HG03378 (cell line): ENCODE results near the gene APP.
"Not testable (repeated sequence)": the region's sequence is repeated elsewhere in the genome, so short reads cannot be mapped to it uniquely, and the experiment has no call there.

Experiments
- ATAC-seq: cut with Tn5 transposase; IDR thresholded peaks from one replicate; pipeline ENCODE4 v1.9.1; 2021; ENCODE audit warnings: mild to moderate bottlenecking, moderate library complexity; ENCODE audit not compliant: unreplicated experiment

The APP gene

GRCh38 chr21:26165331-26165730 lies 5.2 kb downstream of the APP start:
- no peak for ATAC-seq

GRCh38 chr21:26164311-26164710 lies 6.3 kb downstream of the APP start:
- ATAC-seq = no peak

DNA sequence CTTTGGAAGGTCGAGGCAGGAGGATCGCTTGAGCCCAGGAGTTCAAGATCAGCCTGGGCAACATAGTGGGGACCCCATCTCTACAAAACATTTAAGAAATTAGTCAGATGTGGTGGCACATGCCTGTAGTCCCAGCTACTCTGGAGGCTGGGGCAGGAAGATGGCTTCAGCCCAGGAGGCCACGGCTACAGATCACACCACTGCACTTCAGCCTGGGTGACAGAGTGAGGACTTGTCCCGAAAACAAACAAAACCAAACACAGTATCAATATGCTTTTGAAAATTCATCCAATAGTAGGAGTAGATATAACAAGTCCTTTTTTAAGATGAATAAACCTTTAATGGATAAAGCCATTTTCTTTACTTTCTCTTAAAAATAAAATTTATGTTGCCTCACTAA lies 8.5 kb downstream of the APP start:
- no peak for ATAC-seq

GRCh38 chr21:26159869-26160268 lies 10.7 kb downstream of the APP start:
- no peak for ATAC-seq

DNA sequence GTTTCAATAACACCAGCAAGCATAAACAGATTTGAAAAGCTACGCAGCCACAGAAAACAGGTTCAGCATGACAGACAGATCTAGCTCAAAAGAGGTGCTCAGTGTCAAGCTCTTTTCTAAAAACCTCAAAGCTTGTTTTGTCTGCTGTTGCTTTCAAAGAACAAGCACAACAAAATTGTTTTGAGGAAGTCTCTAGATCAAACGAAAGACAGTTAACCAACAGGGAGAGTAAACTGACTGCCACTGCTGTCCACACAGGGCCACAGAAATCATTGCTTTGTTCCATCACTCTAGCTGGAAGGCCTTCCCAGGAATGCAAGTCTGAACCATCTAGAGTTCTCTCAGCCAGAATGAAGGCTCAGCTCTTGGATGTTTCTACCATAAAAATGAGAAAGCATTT lies 12.8 kb downstream of the APP start:
- ATAC-seq = no peak

- ATAC-seq = no peak
Measured at GRCh38 chr21:26154753-26155152, 15.8 kb downstream of the APP start.

- no peak for ATAC-seq
Measured at GRCh38 chr21:26153758-26154157, 16.8 kb downstream of the APP start.

DNA sequence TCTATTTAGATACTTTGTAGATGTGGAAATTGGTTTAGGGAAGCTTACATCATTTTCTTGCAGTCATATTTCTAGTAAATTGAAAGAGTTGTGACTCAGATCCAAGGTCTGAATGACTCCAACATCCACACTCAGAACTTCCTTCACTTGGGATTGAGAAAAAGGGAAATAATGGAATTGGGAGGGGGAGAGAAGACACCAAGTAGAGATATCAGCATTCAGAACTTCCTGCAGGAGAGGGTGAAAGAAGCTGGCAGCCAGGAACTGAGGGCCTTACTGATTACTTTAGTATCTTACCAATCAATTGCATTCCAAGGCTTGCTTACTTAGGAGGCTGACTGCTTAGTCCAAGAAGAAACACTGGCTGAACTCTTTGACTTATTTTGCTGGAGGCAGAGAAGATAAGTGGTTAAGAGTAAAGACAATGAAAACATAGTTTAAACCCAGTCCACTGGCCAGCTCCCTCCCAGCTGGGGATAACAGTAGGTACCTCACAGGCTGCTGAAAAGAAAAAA lies 21.7 kb downstream of the APP start:
- ATAC-seq = no peak

GRCh38 chr21:26148071-26148839 lies 22.3 kb downstream of the APP start:
- no peak for ATAC-seq

- ATAC-seq = no peak
Measured at GRCh38 chr21:26147535-26147934, 23.0 kb downstream of the APP start.

GRCh38 chr21:26146681-26147080 lies 23.9 kb downstream of the APP start:
- no peak for ATAC-seq

GRCh38 chr21:26144031-26144430 lies 26.5 kb downstream of the APP start:
- no peak for ATAC-seq

GRCh38 chr21:26142363-26142762 lies 28.2 kb downstream of the APP start:
- ATAC-seq = no peak

DNA sequence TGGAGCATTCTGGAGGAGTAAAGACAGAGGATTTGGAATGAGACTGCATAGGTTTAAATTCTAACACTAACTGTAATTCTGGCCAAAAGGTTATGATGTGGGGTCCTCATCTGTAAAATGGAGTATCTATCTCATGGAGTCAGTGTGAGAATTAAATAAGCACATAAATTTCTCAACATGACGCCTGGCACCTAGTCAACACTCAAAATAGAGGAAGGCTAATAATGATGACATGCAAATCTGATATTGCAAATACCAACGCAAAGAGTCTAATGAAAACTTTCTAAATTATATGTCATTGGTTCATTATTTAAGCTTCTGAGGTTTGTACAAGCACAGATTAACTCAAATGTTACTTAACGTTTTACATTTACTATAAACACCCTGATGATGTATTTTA lies 29.6 kb downstream of the APP start:
- no peak for ATAC-seq

DNA sequence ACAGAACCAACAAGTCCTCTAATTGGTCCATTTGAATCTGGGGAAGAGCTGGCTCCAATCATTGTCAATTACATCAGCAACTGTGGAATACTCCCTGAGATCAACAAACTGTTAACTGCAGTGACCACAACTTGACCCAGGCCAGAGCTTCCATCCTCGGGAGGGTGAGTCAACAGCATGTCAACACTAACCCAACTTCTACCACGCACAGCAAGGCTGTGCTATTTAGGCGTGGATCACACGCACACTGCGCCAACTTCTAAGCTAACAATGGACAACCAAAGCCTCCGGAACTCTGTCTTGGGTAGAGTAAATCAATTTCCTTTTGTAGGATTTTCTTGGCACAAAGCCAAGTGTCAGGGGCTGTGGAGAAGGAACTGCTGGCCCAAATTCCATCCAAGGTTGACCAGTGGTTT lies 30.4 kb downstream of the APP start:
- ATAC-seq = no peak

DNA sequence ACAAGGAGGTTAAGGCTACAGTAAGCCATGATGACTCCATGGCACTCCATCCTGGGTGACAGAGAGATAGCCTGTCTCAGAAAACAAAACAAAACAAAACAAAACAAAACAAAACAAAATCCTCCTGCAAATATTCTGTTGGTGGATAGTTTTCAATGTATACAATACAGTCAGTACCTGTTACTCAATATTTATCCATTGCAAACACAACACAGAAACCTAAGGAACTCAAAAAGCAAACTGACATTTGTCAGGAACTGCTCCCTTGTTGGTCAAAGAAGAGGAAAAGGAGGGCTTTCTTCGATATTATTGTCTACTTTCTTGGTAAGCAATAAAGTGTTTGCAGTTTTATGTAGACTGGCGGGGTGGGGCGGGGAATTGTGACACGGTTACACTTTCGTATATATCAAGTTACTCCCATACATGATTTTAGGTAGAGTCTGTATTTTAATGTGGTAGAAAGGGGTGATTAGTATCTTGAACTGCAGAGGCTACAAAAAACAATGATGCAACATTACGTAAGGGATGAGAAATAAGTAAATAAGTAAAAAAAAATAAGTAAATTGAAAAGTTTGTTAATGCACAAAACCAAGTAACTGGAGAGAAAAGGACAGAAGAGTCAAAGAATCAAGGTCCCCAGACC lies 31.8 kb downstream of the APP start:
- ATAC-seq = no peak

GRCh38 chr21:26137379-26138060 lies 33.0 kb downstream of the APP start:
- no peak for ATAC-seq

DNA sequence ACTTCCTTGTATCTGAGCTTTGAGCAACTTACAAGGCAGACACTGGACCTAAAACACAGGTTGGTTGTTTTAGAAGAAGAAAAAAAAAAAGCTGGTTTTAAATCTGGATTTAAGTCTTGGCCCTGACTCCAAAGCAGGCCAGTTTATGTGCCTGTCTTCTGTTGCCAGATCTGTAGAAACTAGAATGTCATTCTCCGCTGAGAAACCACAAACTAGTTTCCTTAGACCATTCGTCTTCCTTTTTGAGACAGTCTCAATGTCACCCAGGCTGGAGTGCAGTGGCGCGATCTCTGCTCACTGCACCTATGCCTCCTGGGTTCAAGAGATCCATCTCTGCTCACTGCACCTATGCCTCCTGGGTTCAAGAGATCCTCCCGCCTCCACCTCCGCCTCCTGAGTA lies 33.9 kb downstream of the APP start:
- ATAC-seq = peak; percentile 98

- ATAC-seq = no peak
Measured at GRCh38 chr21:26135520-26135919, 35.0 kb downstream of the APP start.

DNA sequence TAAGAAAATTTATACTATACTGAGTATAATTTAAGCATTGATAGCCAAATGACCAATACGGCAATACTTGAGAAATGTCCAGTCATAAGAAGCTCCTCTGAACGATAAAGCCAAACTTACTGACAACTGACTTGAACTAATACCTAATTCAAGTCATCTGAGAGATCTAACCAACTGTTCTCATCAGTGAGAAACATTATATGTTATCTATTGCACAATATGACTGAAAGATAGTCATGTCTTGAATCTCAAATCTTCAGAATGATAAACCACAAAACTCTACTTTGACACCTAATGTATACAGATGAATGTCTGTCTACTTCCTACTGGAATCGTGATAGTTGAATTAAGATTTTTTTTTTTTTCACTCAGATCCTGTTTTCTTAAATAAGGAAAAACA lies 39.0 kb downstream of the APP start:
- peak; percentile 57 for ATAC-seq

- not testable (repeated sequence) for ATAC-seq
Measured at GRCh38 chr21:26131053-26131452, 39.5 kb downstream of the APP start.
